Measurements from ENCODE around the gene KDM3B. TPM values are rescaled to one million over a fixed set of nuclear protein-coding genes. Genes with fewer than 3 reads are reported as not detected.

The KDM3B gene
- total and polyA plus RNA-seq, 2 experiments from 2014 or later, result 25.8 to 86.6 TPM

DNA sequence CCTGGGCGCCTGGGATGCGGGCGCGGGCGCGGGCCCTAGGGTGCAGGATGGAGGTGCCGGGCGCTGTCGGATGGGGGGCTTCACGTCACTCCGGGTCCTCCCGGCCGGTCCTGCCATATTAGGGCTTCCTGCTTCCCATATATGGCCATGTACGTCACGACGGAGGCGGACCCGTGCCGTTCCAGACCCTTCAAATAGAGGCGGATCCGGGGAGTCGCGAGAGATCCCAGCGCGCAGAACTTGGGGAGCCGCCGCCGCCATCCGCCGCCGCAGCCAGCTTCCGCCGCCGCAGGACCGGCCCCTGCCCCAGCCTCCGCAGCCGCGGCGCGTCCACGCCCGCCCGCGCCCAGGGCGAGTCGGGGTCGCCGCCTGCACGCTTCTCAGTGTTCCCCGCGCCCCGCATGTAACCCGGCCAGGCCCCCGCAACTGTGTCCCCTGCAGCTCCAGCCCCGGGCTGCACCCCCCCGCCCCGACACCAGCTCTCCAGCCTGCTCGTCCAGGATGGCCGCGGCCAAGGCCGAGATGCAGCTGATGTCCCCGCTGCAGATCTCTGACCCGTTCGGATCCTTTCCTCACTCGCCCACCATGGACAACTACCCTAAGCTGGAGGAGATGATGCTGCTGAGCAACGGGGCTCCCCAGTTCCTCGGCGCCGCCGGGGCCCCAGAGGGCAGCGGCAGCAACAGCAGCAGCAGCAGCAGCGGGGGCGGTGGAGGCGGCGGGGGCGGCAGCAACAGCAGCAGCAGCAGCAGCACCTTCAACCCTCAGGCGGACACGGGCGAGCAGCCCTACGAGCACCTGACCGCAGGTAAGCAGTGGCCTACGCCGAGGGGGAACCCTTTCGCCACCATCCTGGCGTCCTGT lies 113.0 kb downstream of the KDM3B start, which contains the start of gene EGR1:
TSS of gene EGR1 (plus strand) at position 219 of the 864 bp plus-strand sequence. CDS start at position 502, 283 bp downstream.
- Histone ChIP-seq H3K36me3 (ENCODE audit: insufficient read depth) (0 out of 2 replicates have a peak, but pooled peaks cover 3% of the 10 kb centered on the region), H3K9me2 (ENCODE audit: insufficient read depth) (no peaks in the 10 kb centered on the region), H3K27me3 (ENCODE audit: insufficient read depth) (peaks cover 26% of the 10 kb centered on the region), H3K4me3 (peak within 1 kb of the TSS; percentile 94), H3K4me1 (ENCODE audit: insufficient read depth) (no peaks in the 10 kb centered on the region), H3K79me2 (replicated peaks; ENCODE audit: insufficient read depth) (no peaks in the 10 kb centered on the region), H3F3A (replicated peaks; ENCODE audit: low read depth) (peaks cover 9% of the 10 kb centered on the region), H3K27ac (ENCODE audit: low read depth) (peak within 1 kb of the TSS; percentile 95), H3K4me2 (peak within 1 kb of the TSS; percentile 96), H4K20me1 (replicated peaks; ENCODE audit: insufficient read depth) (peaks cover 14% of the 10 kb centered on the region; the same call in 1 of the 2 replicates), H2AFZ (peak within 1 kb of the TSS; percentile 82)
- DNase-seq (ENCODE audit: low spot score) (peak; percentile 98), ATAC-seq (peak; percentile 18)
- Mint-ChIP-seq H3K36me3 (ENCODE audit: low read depth) (peaks cover 28% of the 10 kb centered on the region), H3K4me3 (peak within 1 kb of the TSS; percentile 84), H3K27ac (peak within 1 kb of the TSS; percentile 78), H3K27me3 (ENCODE audit: insufficient read depth, low read depth, poor library complexity) (peaks cover 44% of the 10 kb centered on the region), H3K9me3 (peaks cover 11% of the 10 kb centered on the region; the same call in 2 of the 3 replicates), H3K4me1 (peaks cover 32% of the 10 kb centered on the region)
- TF ChIP-seq CREB1 (CRISPR knock-in tag; IDR thresholded peaks at IDR 0.05; ENCODE audit: low read depth), result peak; percentile 89
- TF ChIP-seq, protein P1, sequence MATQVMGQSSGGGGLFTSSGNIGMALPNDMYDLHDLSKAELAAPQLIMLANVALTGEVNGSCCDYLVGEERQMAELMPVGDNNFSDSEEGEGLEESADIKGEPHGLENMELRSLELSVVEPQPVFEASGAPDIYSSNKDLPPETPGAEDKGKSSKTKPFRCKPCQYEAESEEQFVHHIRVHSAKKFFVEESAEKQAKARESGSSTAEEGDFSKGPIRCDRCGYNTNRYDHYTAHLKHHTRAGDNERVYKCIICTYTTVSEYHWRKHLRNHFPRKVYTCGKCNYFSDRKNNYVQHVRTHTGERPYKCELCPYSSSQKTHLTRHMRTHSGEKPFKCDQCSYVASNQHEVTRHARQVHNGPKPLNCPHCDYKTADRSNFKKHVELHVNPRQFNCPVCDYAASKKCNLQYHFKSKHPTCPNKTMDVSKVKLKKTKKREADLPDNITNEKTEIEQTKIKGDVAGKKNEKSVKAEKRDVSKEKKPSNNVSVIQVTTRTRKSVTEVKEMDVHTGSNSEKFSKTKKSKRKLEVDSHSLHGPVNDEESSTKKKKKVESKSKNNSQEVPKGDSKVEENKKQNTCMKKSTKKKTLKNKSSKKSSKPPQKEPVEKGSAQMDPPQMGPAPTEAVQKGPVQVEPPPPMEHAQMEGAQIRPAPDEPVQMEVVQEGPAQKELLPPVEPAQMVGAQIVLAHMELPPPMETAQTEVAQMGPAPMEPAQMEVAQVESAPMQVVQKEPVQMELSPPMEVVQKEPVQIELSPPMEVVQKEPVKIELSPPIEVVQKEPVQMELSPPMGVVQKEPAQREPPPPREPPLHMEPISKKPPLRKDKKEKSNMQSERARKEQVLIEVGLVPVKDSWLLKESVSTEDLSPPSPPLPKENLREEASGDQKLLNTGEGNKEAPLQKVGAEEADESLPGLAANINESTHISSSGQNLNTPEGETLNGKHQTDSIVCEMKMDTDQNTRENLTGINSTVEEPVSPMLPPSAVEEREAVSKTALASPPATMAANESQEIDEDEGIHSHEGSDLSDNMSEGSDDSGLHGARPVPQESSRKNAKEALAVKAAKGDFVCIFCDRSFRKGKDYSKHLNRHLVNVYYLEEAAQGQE (IDR thresholded peaks at IDR 0.05; ENCODE audit: unreplicated experiment), result peak; percentile 32
- TF ChIP-seq, protein P2, sequence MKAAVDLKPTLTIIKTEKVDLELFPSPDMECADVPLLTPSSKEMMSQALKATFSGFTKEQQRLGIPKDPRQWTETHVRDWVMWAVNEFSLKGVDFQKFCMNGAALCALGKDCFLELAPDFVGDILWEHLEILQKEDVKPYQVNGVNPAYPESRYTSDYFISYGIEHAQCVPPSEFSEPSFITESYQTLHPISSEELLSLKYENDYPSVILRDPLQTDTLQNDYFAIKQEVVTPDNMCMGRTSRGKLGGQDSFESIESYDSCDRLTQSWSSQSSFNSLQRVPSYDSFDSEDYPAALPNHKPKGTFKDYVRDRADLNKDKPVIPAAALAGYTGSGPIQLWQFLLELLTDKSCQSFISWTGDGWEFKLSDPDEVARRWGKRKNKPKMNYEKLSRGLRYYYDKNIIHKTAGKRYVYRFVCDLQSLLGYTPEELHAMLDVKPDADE (IDR thresholded peaks at IDR 0.05), result 0 out of 2 replicates have a peak, but pooled peaks have one; percentile 31
- TF ChIP-seq POLR2AphosphoS5 (IDR thresholded peaks at IDR 0.05; ENCODE audit: low read depth), result peak; percentile 84
- TF ChIP-seq NANOG (IDR thresholded peaks at IDR 0.05; ENCODE audit: borderline replicate concordance), result no peak
- TF ChIP-seq, protein P3, sequence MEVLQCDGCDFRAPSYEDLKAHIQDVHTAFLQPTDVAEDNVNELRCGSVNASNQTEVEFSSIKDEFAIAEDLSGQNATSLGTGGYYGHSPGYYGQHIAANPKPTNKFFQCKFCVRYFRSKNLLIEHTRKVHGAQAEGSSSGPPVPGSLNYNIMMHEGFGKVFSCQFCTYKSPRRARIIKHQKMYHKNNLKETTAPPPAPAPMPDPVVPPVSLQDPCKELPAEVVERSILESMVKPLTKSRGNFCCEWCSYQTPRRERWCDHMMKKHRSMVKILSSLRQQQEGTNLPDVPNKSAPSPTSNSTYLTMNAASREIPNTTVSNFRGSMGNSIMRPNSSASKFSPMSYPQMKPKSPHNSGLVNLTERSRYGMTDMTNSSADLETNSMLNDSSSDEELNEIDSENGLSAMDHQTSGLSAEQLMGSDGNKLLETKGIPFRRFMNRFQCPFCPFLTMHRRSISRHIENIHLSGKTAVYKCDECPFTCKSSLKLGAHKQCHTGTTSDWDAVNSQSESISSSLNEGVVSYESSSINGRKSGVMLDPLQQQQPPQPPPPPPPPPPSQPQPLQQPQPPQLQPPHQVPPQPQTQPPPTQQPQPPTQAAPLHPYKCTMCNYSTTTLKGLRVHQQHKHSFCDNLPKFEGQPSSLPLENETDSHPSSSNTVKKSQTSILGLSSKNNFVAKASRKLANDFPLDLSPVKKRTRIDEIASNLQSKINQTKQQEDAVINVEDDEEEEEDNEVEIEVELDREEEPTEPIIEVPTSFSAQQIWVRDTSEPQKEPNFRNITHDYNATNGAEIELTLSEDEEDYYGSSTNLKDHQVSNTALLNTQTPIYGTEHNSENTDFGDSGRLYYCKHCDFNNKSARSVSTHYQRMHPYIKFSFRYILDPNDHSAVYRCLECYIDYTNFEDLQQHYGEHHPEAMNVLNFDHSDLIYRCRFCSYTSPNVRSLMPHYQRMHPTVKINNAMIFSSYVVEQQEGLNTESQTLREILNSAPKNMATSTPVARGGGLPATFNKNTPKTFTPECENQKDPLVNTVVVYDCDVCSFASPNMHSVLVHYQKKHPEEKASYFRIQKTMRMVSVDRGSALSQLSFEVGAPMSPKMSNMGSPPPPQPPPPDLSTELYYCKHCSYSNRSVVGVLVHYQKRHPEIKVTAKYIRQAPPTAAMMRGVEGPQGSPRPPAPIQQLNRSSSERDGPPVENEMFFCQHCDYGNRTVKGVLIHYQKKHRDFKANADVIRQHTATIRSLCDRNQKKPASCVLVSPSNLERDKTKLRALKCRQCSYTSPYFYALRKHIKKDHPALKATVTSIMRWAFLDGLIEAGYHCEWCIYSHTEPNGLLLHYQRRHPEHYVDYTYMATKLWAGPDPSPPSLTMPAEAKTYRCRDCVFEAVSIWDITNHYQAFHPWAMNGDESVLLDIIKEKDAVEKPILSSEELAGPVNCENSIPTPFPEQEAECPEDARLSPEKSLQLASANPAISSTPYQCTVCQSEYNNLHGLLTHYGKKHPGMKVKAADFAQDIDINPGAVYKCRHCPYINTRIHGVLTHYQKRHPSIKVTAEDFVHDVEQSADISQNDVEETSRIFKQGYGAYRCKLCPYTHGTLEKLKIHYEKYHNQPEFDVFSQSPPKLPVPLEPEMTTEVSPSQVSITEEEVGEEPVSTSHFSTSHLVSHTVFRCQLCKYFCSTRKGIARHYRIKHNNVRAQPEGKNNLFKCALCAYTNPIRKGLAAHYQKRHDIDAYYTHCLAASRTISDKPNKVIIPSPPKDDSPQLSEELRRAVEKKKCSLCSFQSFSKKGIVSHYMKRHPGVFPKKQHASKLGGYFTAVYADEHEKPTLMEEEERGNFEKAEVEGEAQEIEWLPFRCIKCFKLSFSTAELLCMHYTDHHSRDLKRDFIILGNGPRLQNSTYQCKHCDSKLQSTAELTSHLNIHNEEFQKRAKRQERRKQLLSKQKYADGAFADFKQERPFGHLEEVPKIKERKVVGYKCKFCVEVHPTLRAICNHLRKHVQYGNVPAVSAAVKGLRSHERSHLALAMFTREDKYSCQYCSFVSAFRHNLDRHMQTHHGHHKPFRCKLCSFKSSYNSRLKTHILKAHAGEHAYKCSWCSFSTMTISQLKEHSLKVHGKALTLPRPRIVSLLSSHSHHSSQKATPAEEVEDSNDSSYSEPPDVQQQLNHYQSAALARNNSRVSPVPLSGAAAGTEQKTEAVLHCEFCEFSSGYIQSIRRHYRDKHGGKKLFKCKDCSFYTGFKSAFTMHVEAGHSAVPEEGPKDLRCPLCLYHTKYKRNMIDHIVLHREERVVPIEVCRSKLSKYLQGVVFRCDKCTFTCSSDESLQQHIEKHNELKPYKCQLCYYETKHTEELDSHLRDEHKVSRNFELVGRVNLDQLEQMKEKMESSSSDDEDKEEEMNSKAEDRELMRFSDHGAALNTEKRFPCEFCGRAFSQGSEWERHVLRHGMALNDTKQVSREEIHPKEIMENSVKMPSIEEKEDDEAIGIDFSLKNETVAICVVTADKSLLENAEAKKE (CRISPR knock-in tag; IDR thresholded peaks at IDR 0.05), result no peak
- no peak for TF ChIP-seq ZNF114 (CRISPR knock-in tag; IDR thresholded peaks at IDR 0.05)

All from GM23338 (cell line).